ENCODE data around the gene GLRA2. TPM values are rescaled to one million over a fixed set of nuclear protein-coding genes. Genes with fewer than 3 reads are reported as not detected.

GLRA2 gene
- total RNA-seq, 5 donors from 2014 or later (not counting 1 experiment from before 2014, with no cell fraction given), result not detected

DNA sequence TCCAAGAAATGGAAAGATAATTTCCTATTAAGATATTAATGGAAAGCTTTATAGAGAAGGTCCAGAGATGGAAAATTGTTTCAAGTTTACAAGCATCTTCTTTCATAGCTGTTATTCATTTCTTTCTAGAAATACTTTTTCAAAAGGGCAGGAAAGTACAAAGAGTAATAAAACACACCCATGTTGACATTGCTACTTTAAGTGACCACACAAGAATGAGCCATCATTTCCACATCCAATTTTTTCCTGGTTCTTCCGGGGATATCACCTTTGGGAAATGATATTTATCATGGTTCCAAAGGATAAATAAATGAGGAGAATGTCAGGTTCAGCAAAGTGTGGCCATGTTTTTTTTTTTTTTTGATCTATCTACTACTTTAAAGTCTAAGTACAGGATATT, 4.5 kb downstream of the GLRA2 start:
- Histone ChIP-seq H3K9me3 (no peaks in the 10 kb centered on the region), H3K4me3 (ENCODE audit: control insufficient read depth in 1 of 2, extremely low read depth in 1 of 2, low read length in 1 of 2) (no peak overlapping the region), H3K4me1 (ENCODE audit: control insufficient read depth in 1 of 2, extremely low read depth in 1 of 2, insufficient read depth in 2 of 2, low read length in 2 of 2) (no peaks in the 10 kb centered on the region), H3K27ac (ENCODE audit: low read length) (no peak overlapping the region), H3K27me3 (replicated peaks in 1 of 2; ENCODE audit: control insufficient read depth in 2 of 2, extremely low read depth in 1 of 2, insufficient read depth in 2 of 2, low read length in 1 of 2) (peaks cover 2 to 3% of the 10 kb centered on the region in 2 experiments), H3K36me3 (ENCODE audit: control insufficient read depth in 2 of 2, extremely low read depth in 1 of 2, insufficient read depth in 1 of 2, low read length in 1 of 2) (no peaks in the 10 kb centered on the region)
- no peak for DNase-seq
- Mint-ChIP-seq H3K9me3 (no peaks in the 10 kb centered on the region), H3K27ac (no peak overlapping the region), H3K4me3 (no peak overlapping the region), H3K27me3 (peaks cover 7 to 13% of the 10 kb centered on the region in 2 donors), H3K4me1 (peaks cover 0 to 2% (median 2%) of the 10 kb centered on the region in 3 donors), H3K36me3 (no peaks in the 10 kb centered on the region)
- ChIA-PET CTCF (no interaction called here), POLR2A (no interaction called here)
- no CpG with 5 or more reads among the region's 1 CpG for WGBS (ENCODE audit: insufficient coverage)
- no peak for ATAC-seq (replicated peaks in 1 of 4)

DNA sequence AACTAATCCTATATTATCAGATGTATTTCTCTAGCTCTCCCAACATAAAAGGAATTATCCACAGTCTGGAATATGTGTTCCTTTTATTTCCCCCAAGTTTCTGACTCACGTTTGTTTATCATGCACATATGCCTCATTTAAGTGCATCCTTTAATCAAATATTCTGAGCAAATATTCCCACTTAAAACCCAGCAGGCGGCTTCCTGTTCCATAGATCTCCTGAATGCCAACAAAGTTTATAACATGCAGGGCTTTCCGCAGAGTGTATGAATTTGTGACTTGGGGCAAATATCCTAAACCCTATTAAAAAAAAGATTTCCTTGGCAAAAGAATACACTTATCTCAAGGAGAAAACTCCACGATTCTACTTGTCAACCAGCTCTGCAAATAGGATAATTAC, 16.9 kb downstream of the GLRA2 start:
- no CpG with 5 or more reads among the region's 4 CpGs for WGBS (ENCODE audit: insufficient coverage)
- ATAC-seq (replicated peaks in 1 of 4) (no peak), DNase-seq (no peak)
- H3K4me1 Mint-ChIP-seq, result no peaks in the 10 kb centered on the region
- Histone ChIP-seq H3K27me3 (replicated peaks in 1 of 2; ENCODE audit: control insufficient read depth in 2 of 2, extremely low read depth in 1 of 2, insufficient read depth in 2 of 2, low read length in 1 of 2) (no peaks in the 10 kb centered on the region), H3K9me3 (no peaks in the 10 kb centered on the region), H3K36me3 (ENCODE audit: control insufficient read depth in 2 of 2, extremely low read depth in 1 of 2, insufficient read depth in 1 of 2, low read length in 1 of 2) (no peaks in the 10 kb centered on the region), H3K4me3 (ENCODE audit: control insufficient read depth in 1 of 2, extremely low read depth in 1 of 2, low read length in 1 of 2) (no peak overlapping the region), H3K27ac (ENCODE audit: low read length) (no peak overlapping the region), H3K4me1 (ENCODE audit: control insufficient read depth in 1 of 2, extremely low read depth in 1 of 2, insufficient read depth in 2 of 2, low read length in 2 of 2) (no peaks in the 10 kb centered on the region)
- H3K9me3 Mint-ChIP-seq, result no peaks in the 10 kb centered on the region
- H3K27me3 Mint-ChIP-seq, result peaks cover 0 to 9% of the 10 kb centered on the region in 2 donors
- no peaks in the 10 kb centered on the region for H3K36me3 Mint-ChIP-seq
- peak overlapping the region in 1 of 2 donors; percentile 36 for H3K27ac Mint-ChIP-seq
- POLR2A ChIA-PET, result no interaction called here
- no peak overlapping the region for H3K4me3 Mint-ChIP-seq
- CTCF ChIA-PET, result no interaction called here

DNA sequence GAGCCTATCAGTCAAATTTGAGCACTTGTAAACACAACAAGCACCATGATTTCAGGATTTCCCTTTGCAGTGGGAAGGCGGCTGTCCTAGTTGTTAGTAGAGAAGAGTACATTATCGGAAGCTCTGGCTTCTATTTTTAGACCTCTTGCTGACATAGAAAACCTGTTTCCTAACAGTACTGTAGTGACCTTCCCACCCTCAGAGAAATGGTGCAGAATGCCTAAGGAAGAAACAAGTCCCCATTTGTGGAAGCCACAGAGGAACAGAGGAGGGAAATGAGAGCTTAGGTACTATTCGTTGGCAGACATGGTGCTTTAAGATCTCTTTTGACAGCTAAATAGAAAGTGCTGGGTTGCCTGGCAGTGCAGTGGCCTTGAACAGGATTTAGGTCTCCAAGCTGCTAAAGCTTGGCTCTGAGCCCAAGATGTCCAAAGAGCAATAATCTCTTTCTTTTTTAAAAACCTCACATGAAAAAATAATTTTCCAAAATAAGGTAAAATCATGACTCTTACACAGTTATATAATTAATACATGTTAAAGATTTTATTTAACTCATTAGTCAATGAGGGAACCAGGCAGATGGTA, 24.9 kb downstream of the GLRA2 start:
- H3K4me3 ChIP-seq (ENCODE audit: control insufficient read depth in 1 of 2, extremely low read depth in 1 of 2, low read length in 1 of 2), result no peak overlapping the region
- POLR2A ChIA-PET, result no interaction called here
- ATAC-seq (replicated peaks in 1 of 4) (no peak), DNase-seq (no peak)
- CTCF ChIA-PET, result no interaction called here
- no peaks in the 10 kb centered on the region for H3K27me3 ChIP-seq (replicated peaks in 1 of 2; ENCODE audit: control insufficient read depth in 2 of 2, extremely low read depth in 1 of 2, insufficient read depth in 2 of 2, low read length in 1 of 2)
- no peaks in the 10 kb centered on the region for H3K36me3 ChIP-seq (ENCODE audit: control insufficient read depth in 2 of 2, extremely low read depth in 1 of 2, insufficient read depth in 1 of 2, low read length in 1 of 2)
- H3K27ac ChIP-seq (ENCODE audit: low read length), result no peak overlapping the region
- Mint-ChIP-seq H3K27me3 (peaks cover 0 to 15% of the 10 kb centered on the region in 2 donors), H3K4me1 (no peaks in the 10 kb centered on the region), H3K27ac (no peak overlapping the region), H3K36me3 (no peaks in the 10 kb centered on the region), H3K4me3 (no peak overlapping the region), H3K9me3 (no peaks in the 10 kb centered on the region)
- H3K4me1 ChIP-seq (ENCODE audit: control insufficient read depth in 1 of 2, extremely low read depth in 1 of 2, insufficient read depth in 2 of 2, low read length in 2 of 2), result no peaks in the 10 kb centered on the region
- no peaks in the 10 kb centered on the region for H3K9me3 ChIP-seq
- no CpG with 5 or more reads among the region's 3 CpGs for WGBS (ENCODE audit: insufficient coverage)

DNA sequence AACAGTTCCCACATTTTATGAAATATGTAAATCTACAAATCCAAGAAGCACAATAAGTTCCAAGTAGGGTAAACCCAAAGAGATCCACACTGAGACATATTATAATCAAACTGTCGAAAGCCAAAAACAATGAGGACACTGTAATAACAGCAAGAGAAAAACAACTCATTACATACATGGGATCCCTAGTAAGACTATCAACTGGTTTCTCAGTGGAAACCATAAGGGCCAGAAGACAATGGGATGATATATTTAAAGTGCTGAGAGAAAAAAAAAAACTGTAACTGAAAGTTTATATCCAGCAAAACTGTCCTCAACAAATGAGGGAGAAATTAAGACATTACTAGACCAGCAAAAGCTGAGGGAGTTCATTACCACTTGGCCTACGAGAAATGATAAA, 34.7 kb downstream of the GLRA2 start:
- no peak overlapping the region for H3K27ac ChIP-seq (ENCODE audit: low read length)
- ChIA-PET POLR2A (no interaction called here), CTCF (interaction anchor here in 1 of 2 donors (0.7 kb wide), 1 partner anchor 1560 kb away, joined by 3 read pairs; no protein-coding TSS in a partner anchor)
- no peak for ATAC-seq (replicated peaks in 1 of 4)
- no peaks in the 10 kb centered on the region for H3K27me3 ChIP-seq (replicated peaks in 1 of 2; ENCODE audit: control insufficient read depth in 2 of 2, extremely low read depth in 1 of 2, insufficient read depth in 2 of 2, low read length in 1 of 2)
- H3K4me1 Mint-ChIP-seq, result no peaks in the 10 kb centered on the region
- peaks cover 0 to 20% (median 17%) of the 10 kb centered on the region in 3 donors for H3K9me3 Mint-ChIP-seq
- H3K27ac Mint-ChIP-seq, result no peak overlapping the region
- no peak overlapping the region for H3K4me3 ChIP-seq (ENCODE audit: control insufficient read depth in 1 of 2, extremely low read depth in 1 of 2, low read length in 1 of 2)
- no peaks in the 10 kb centered on the region for H3K9me3 ChIP-seq
- WGBS (ENCODE audit: insufficient coverage), result no CpG with 5 or more reads among the region's 2 CpGs
- H3K36me3 Mint-ChIP-seq, result no peaks in the 10 kb centered on the region
- H3K4me3 Mint-ChIP-seq, result no peak overlapping the region
- peaks cover 0 to 14% of the 10 kb centered on the region in 2 donors for H3K27me3 Mint-ChIP-seq
- no peaks in the 10 kb centered on the region for H3K36me3 ChIP-seq (ENCODE audit: control insufficient read depth in 2 of 2, extremely low read depth in 1 of 2, insufficient read depth in 1 of 2, low read length in 1 of 2)
- no peaks in the 10 kb centered on the region for H3K4me1 ChIP-seq (ENCODE audit: control insufficient read depth in 1 of 2, extremely low read depth in 1 of 2, insufficient read depth in 2 of 2, low read length in 2 of 2)
- no peak for DNase-seq

DNA sequence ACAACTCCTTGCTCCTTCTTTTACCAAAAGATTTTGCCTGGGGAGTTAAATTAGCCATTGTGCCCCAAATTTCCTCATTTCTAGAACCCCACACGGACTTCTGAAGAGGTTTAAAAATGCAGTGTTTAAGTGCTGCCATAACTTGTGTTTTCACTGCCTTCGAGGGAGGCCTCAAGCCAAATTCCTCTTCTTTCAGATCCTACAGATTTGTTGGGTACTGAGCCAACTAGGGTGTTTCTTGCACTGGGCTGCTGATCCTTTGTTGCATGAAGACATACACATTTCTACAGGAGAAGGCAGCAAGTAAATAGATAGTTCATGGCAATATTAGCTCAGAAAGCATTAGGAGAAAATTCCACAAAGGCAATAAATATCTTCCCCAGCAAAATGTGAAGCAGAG, 43.8 kb downstream of the GLRA2 start:
- Histone ChIP-seq H3K4me1 (ENCODE audit: control insufficient read depth in 1 of 2, extremely low read depth in 1 of 2, insufficient read depth in 2 of 2, low read length in 2 of 2) (no peaks in the 10 kb centered on the region), H3K9me3 (no peaks in the 10 kb centered on the region), H3K27me3 (replicated peaks in 1 of 2; ENCODE audit: control insufficient read depth in 2 of 2, extremely low read depth in 1 of 2, insufficient read depth in 2 of 2, low read length in 1 of 2) (no peaks in the 10 kb centered on the region), H3K4me3 (ENCODE audit: control insufficient read depth in 1 of 2, extremely low read depth in 1 of 2, low read length in 1 of 2) (no peak overlapping the region), H3K27ac (ENCODE audit: low read length) (no peak overlapping the region), H3K36me3 (ENCODE audit: control insufficient read depth in 2 of 2, extremely low read depth in 1 of 2, insufficient read depth in 1 of 2, low read length in 1 of 2) (no peaks in the 10 kb centered on the region)
- WGBS (ENCODE audit: insufficient coverage), result no CpG with 5 or more reads among the region's 2 CpGs
- H3K27ac Mint-ChIP-seq, result no peak overlapping the region
- POLR2A ChIA-PET, result no interaction called here
- H3K9me3 Mint-ChIP-seq, result no peaks in the 10 kb centered on the region
- CTCF ChIA-PET, result no interaction called here
- no peaks in the 10 kb centered on the region for H3K36me3 Mint-ChIP-seq
- DNase-seq (no peak), ATAC-seq (replicated peaks in 1 of 4) (no peak)
- H3K4me3 Mint-ChIP-seq, result no peak overlapping the region
- H3K27me3 Mint-ChIP-seq, result no peaks in the 10 kb centered on the region
- H3K4me1 Mint-ChIP-seq, result no peaks in the 10 kb centered on the region

DNA sequence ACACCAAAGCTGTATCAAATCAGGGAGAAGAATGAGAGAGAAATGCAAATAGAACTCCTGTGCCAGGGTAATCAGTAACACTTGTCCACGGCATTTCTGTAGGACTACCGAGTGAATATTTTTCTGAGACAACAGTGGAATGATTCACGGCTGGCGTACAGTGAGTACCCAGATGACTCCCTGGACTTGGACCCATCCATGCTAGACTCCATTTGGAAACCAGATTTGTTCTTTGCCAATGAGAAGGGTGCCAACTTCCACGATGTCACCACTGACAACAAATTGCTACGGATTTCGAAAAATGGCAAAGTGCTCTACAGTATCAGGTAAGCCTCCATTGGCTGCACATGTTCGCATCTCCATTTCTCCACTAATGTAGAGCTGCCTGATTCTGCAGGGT, 51.7 kb downstream of the GLRA2 start:
- 97% methylated on average over 4 of the region's 8 CpGs for whole genome bisulfite sequencing (ENCODE audit: insufficient coverage)
- Histone ChIP-seq H3K27ac (ENCODE audit: low read length) (no peak overlapping the region), H3K4me3 (ENCODE audit: control insufficient read depth in 1 of 2, extremely low read depth in 1 of 2, low read length in 1 of 2) (no peak overlapping the region), H3K36me3 (ENCODE audit: control insufficient read depth in 2 of 2, extremely low read depth in 1 of 2, insufficient read depth in 1 of 2, low read length in 1 of 2) (no peaks in the 10 kb centered on the region), H3K27me3 (replicated peaks in 1 of 2; ENCODE audit: control insufficient read depth in 2 of 2, extremely low read depth in 1 of 2, insufficient read depth in 2 of 2, low read length in 1 of 2) (no peaks in the 10 kb centered on the region), H3K4me1 (ENCODE audit: control insufficient read depth in 1 of 2, extremely low read depth in 1 of 2, insufficient read depth in 2 of 2, low read length in 2 of 2) (no peaks in the 10 kb centered on the region), H3K9me3 (no peaks in the 10 kb centered on the region)
- DNase-seq, result no peak
- no peak overlapping the region for H3K27ac Mint-ChIP-seq
- H3K4me3 Mint-ChIP-seq, result no peak overlapping the region
- POLR2A ChIA-PET, result no interaction called here
- H3K27me3 Mint-ChIP-seq, result no peaks in the 10 kb centered on the region
- H3K4me1 Mint-ChIP-seq, result no peaks in the 10 kb centered on the region
- CTCF ChIA-PET, result no interaction called here
- ATAC-seq (replicated peaks in 1 of 4), result no peak
- no peaks in the 10 kb centered on the region for H3K36me3 Mint-ChIP-seq
- H3K9me3 Mint-ChIP-seq, result no peaks in the 10 kb centered on the region

DNA sequence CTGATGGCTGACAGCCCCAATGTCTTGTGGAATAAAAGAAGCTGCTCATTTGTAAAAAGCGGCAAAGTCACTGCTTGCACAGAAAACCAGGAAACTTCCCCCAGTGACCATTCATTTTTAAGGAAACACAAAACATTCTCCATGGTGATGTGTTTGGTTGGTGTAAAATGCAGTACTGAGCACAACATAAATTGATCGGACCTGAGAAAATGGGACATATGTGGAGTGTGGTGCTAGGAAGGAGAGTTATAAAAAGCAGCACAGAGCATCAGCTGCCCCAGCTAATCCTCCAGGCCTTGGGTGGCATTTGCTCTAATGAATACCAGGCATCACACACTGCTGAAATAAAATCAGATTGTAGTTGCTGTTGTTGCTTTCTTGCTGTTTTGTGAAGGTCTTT, 55.2 kb downstream of the GLRA2 start:
- POLR2A ChIA-PET, result no interaction called here
- no peaks in the 10 kb centered on the region for H3K27me3 ChIP-seq (replicated peaks in 1 of 2; ENCODE audit: control insufficient read depth in 2 of 2, extremely low read depth in 1 of 2, insufficient read depth in 2 of 2, low read length in 1 of 2)
- ATAC-seq (replicated peaks in 1 of 4), result no peak

More for the DNA sequence above, 55.2 kb downstream of the GLRA2 start:
- Histone ChIP-seq H3K4me1 (ENCODE audit: control insufficient read depth in 1 of 2, extremely low read depth in 1 of 2, insufficient read depth in 2 of 2, low read length in 2 of 2) (no peaks in the 10 kb centered on the region), H3K9me3 (no peaks in the 10 kb centered on the region), H3K4me3 (ENCODE audit: control insufficient read depth in 1 of 2, extremely low read depth in 1 of 2, low read length in 1 of 2) (no peak overlapping the region), H3K27ac (ENCODE audit: low read length) (no peak overlapping the region), H3K36me3 (ENCODE audit: control insufficient read depth in 2 of 2, extremely low read depth in 1 of 2, insufficient read depth in 1 of 2, low read length in 1 of 2) (no peaks in the 10 kb centered on the region)
- no peak for DNase-seq
- no peak overlapping the region for H3K4me3 Mint-ChIP-seq
- CTCF ChIA-PET, result no interaction called here
- no peak overlapping the region for H3K27ac Mint-ChIP-seq
- no peaks in the 10 kb centered on the region for H3K36me3 Mint-ChIP-seq
- no peaks in the 10 kb centered on the region for H3K27me3 Mint-ChIP-seq
- no peaks in the 10 kb centered on the region for H3K4me1 Mint-ChIP-seq
- H3K9me3 Mint-ChIP-seq, result no peaks in the 10 kb centered on the region
- no CpG with 5 or more reads among the region's 2 CpGs for WGBS (ENCODE audit: insufficient coverage)

Data from T-cell (primary cell).